IMR-90 (cell line): ENCODE results near the gene IRF2.

Experiments
- BHLHE40 ChIP-seq: fragments of 150-350 bp; IDR thresholded peaks from 2 replicates; pipeline ENCODE4 v1.6.1; 2016; ENCODE audit warnings: mild to moderate bottlenecking, low read depth, low read length
- CEBPB ChIP-seq: IDR thresholded peaks from 2 replicates; pipeline ENCODE4 v1.6.1; 2012; ENCODE audit warnings: low read depth, low read length, improper control_type of control experiment
- CTCF ChIP-seq: conservative IDR thresholded peaks from 2 replicates; pipeline ENCODE4 v1.5.1; 2012; ENCODE audit warnings: mild to moderate bottlenecking, low read depth, low read length, improper control_type of control experiment
- FOS ChIP-seq: fragments of 150-350 bp; IDR thresholded peaks from 2 replicates; pipeline ENCODE4 v1.6.1; 2016; ENCODE audit warnings: low read depth, low read length
- MAFK ChIP-seq: IDR thresholded peaks from 2 replicates; pipeline ENCODE4 v1.6.1; 2012; ENCODE audit warnings: low read depth, low read length, improper control_type of control experiment
- MAZ ChIP-seq: IDR thresholded peaks from 2 replicates; pipeline ENCODE4 v1.6.1; 2012; ENCODE audit warnings: low read depth, mild to moderate bottlenecking, low read length, improper control_type of control experiment, moderate library complexity, borderline replicate concordance
- MXI1 ChIP-seq: IDR thresholded peaks from 2 replicates; pipeline ENCODE4 v1.6.1; 2012; ENCODE audit warnings: low read depth, mild to moderate bottlenecking, low read length, moderate library complexity, borderline replicate concordance
- POLR2A ChIP-seq: IDR thresholded peaks from 2 replicates; pipeline ENCODE4 v1.6.1; 2012; ENCODE audit warnings: mild to moderate bottlenecking, low read depth, low read length
- RCOR1 ChIP-seq: IDR thresholded peaks from 2 replicates; pipeline ENCODE4 v1.6.1; 2012; ENCODE audit warnings: mild to moderate bottlenecking, low read length, improper control_type of control experiment; ENCODE audit not compliant: insufficient replicate concordance
- RFX5 ChIP-seq: IDR thresholded peaks from 2 replicates; pipeline ENCODE4 v1.8.0; 2012; ENCODE audit warnings: low read depth, mild to moderate bottlenecking, low read length, moderate library complexity
- SMC3 ChIP-seq: fragments of 150-350 bp; IDR thresholded peaks from 2 replicates; pipeline ENCODE4 v1.6.1; 2016; ENCODE audit warnings: low read depth, mild to moderate bottlenecking, antibody characterized with exemption, low read length, moderate library complexity
- USF2 ChIP-seq: fragments of 150-350 bp; IDR thresholded peaks from 2 replicates; pipeline ENCODE4 v1.6.1; 2017; ENCODE audit warnings: mild to moderate bottlenecking, antibody characterized with exemption, low read length, low read depth

- TF ChIP-seq CTCF (no peak), SMC3 (no peak), POLR2A (no peak), USF2 (no peak), BHLHE40 (no peak), MXI1 (no peak), RCOR1 (no peak), MAFK (no peak), RFX5 (no peak), FOS (no peak), MAZ (no peak), CEBPB (no peak)
Observed at GRCh38 chr4:184344899-184345572, 129.3 kb downstream of the IRF2 start.
